GM18526 (cell line): Measurements from ENCODE around the gene GRAP2.

Experiments used
- POLR2A ChIP-seq: IDR thresholded peaks from 3 replicates; pipeline ENCODE4 v1.6.1; 2011; ENCODE audit not compliant: insufficient read length; ENCODE audit errors: extremely low read depth

GRAP2 gene

GRCh38 chr22:39935612-39936011, 34.7 kb downstream of the GRAP2 start:
- no peak for TF ChIP-seq POLR2A

GRCh38 chr22:39936523-39937145, 35.8 kb downstream of the GRAP2 start:
- TF ChIP-seq POLR2A: no peak

GRCh38 chr22:39937906-39938305, 37.0 kb downstream of the GRAP2 start:
- no peak for TF ChIP-seq POLR2A

GRCh38 chr22:39938509-39939111, 37.7 kb downstream of the GRAP2 start:
- TF ChIP-seq POLR2A: no peak

- TF ChIP-seq POLR2A: no peak
Measured at GRCh38 chr22:39939830-39940229, 38.9 kb downstream of the GRAP2 start.

GRCh38 chr22:39940757-39941305, 39.9 kb downstream of the GRAP2 start:
- no peak for TF ChIP-seq POLR2A

- TF ChIP-seq POLR2A: no peak
Measured at GRCh38 chr22:39941601-39942000, 40.7 kb downstream of the GRAP2 start.

- TF ChIP-seq POLR2A: no peak
Measured at GRCh38 chr22:39942439-39943230, 41.8 kb downstream of the GRAP2 start.

GRCh38 chr22:39943337-39943736, 42.5 kb downstream of the GRAP2 start:
- no peak for TF ChIP-seq POLR2A

GRCh38 chr22:39943953-39944872, 43.3 kb downstream of the GRAP2 start:
- TF ChIP-seq POLR2A: no peak

GRCh38 chr22:39946126-39946502, 45.2 kb downstream of the GRAP2 start:
- no peak for TF ChIP-seq POLR2A

GRCh38 chr22:39946503-39947219, 45.8 kb downstream of the GRAP2 start:
- no peak for TF ChIP-seq POLR2A

- no peak for TF ChIP-seq POLR2A
Measured at GRCh38 chr22:39947220-39948216, 46.6 kb downstream of the GRAP2 start.

GRCh38 chr22:39949964-39950737, 49.3 kb downstream of the GRAP2 start:
- TF ChIP-seq POLR2A: no peak
